WTC11 (cell line): ENCODE data around the gene RTKN. TPM values are rescaled to one million over a fixed set of nuclear protein-coding genes. Genes with fewer than 3 reads are reported as not detected.
A peak's percentile ranks its signal among the peaks of the same experiment; 100 is the strongest.

Experiments used
- ATAC-seq: fragments of 200-7000 bp; cut with Tn5 transposase; 2 replicates; pipeline ENCODE4 v1.10.0; 2021; ENCODE audit warnings: mild to moderate bottlenecking, moderate library complexity
- CTCF ChIA-PET: fragments of 300-600 bp; sonication (Branson Sonifier 250); formaldehyde crosslinking; loops from one replicate; lab custom pipeline; 2021; ENCODE audit warnings: antibody characterized with exemption; lab: Charles Lee
- POLR2A ChIA-PET: fragments of 350-600 bp; sonication (Branson Sonifier 250); formaldehyde crosslinking; loops from one replicate; lab custom pipeline; 2021; ENCODE audit warnings: antibody characterized with exemption; lab: Charles Lee
- DNase-seq: peaks from one replicate; pipeline ENCODE4 v3.0.0; 2021; ENCODE audit warnings: low spot score
- H3K27ac Mint-ChIP-seq: 2 replicates; pipeline ENCODE4 v1.8.0; 2021; ENCODE audit warnings: mixed read lengths
- H3K27me3 Mint-ChIP-seq: 2 replicates; pipeline ENCODE4 v1.8.0; 2021; ENCODE audit warnings: low read depth, mild to moderate bottlenecking, moderate library complexity, mixed read lengths
- H3K36me3 Mint-ChIP-seq: 2 replicates; pipeline ENCODE4 v1.8.0; 2021; ENCODE audit warnings: mixed read lengths
- H3K4me1 Mint-ChIP-seq: 2 replicates; pipeline ENCODE4 v1.8.0; 2022; ENCODE audit warnings: mixed read lengths
- H3K4me3 Mint-ChIP-seq: 2 replicates; pipeline ENCODE4 v1.8.0; 2021; ENCODE audit warnings: mild to moderate bottlenecking, moderate library complexity, mixed read lengths
- H3K9me3 Mint-ChIP-seq: 2 replicates; pipeline ENCODE4 v1.8.0; 2021; ENCODE audit warnings: mixed read lengths
- ATF1 ChIP-seq: sonication (generic); formaldehyde crosslinking; IDR thresholded peaks from 2 replicates; pipeline ENCODE4 v1.8.1; 2023; ENCODE audit warnings: mild to moderate bottlenecking, moderate library complexity, missing genetic modification reagents
- EMX1 ChIP-seq: fragments of 250-450 bp; sonication (Bioruptor Pico); IDR thresholded peaks from 2 replicates; pipeline ENCODE4 v1.8.0; 2021; ENCODE audit warnings: mild to moderate bottlenecking
- FOXK1 ChIP-seq: sonication (generic); formaldehyde crosslinking; IDR thresholded peaks from 2 replicates; pipeline ENCODE4 v1.8.0; 2022; ENCODE audit warnings: mild to moderate bottlenecking, moderate library complexity, missing genetic modification reagents
- FOXP4 ChIP-seq: sonication (generic); formaldehyde crosslinking; IDR thresholded peaks from 2 replicates; pipeline ENCODE4 v1.8.0; 2022; ENCODE audit warnings: mild to moderate bottlenecking, missing genetic modification reagents
- MXD4 ChIP-seq: fragments of 250-450 bp; sonication (Bioruptor Pico); IDR thresholded peaks from 2 replicates; pipeline ENCODE4 v1.8.0; 2021; ENCODE audit warnings: mild to moderate bottlenecking, moderate library complexity, borderline replicate concordance
- MYBL2 ChIP-seq: sonication (generic); formaldehyde crosslinking; IDR thresholded peaks from 2 replicates; pipeline ENCODE4 v1.8.1; 2023; ENCODE audit warnings: mild to moderate bottlenecking, moderate library complexity, missing genetic modification reagents
- NFE2L1 ChIP-seq: sonication (generic); formaldehyde crosslinking; IDR thresholded peaks from 2 replicates; pipeline ENCODE4 v1.8.1; 2023; ENCODE audit warnings: missing genetic modification reagents
- TP53 ChIP-seq: sonication (generic); formaldehyde crosslinking; IDR thresholded peaks from 2 replicates; pipeline ENCODE4 v1.8.1; 2023; ENCODE audit warnings: mild to moderate bottlenecking, missing genetic modification reagents
- USF1 ChIP-seq: sonication (generic); formaldehyde crosslinking; IDR thresholded peaks from 2 replicates; pipeline ENCODE4 v1.8.0; 2022; ENCODE audit warnings: mild to moderate bottlenecking, missing genetic modification reagents
- USF2 ChIP-seq: sonication (generic); formaldehyde crosslinking; IDR thresholded peaks from 2 replicates; pipeline ENCODE4 v1.8.1; 2023; ENCODE audit warnings: mild to moderate bottlenecking, missing genetic modification reagents, moderate library complexity
- ZNF121 ChIP-seq: sonication (generic); formaldehyde crosslinking; IDR thresholded peaks from 2 replicates; pipeline ENCODE4 v1.8.0; 2023; ENCODE audit warnings: missing genetic modification reagents
- ZNF416 ChIP-seq: fragments of 250-450 bp; sonication (Bioruptor Pico); IDR thresholded peaks from 2 replicates; pipeline ENCODE4 v1.9.0; 2021; ENCODE audit warnings: mild to moderate bottlenecking, inconsistent platforms
- total RNA-seq: library from RNA; stranded (reverse); gene quantifications from 3 replicates; pipeline ENCODE4 v1.2.3, GENCODE V29; 2021
- TF ChIP-seq, protein P1 (sequence below): sonication (generic); formaldehyde crosslinking; IDR thresholded peaks from 2 replicates; pipeline ENCODE4 v1.8.1; 2022; ENCODE audit warnings: missing genetic modification reagents, borderline replicate concordance
- TF ChIP-seq, protein P2 (sequence below): sonication (generic); formaldehyde crosslinking; IDR thresholded peaks from 2 replicates; pipeline ENCODE4 v1.8.1; 2023; ENCODE audit warnings: mild to moderate bottlenecking, missing genetic modification reagents, moderate library complexity
- TF ChIP-seq, protein P3 (sequence below): fragments of 250-450 bp; sonication (Bioruptor Pico); IDR thresholded peaks from 2 replicates; pipeline ENCODE4 v1.9.0; 2021; ENCODE audit warnings: mild to moderate bottlenecking
- TF ChIP-seq, protein P4 (sequence below): sonication (generic); formaldehyde crosslinking; IDR thresholded peaks from 2 replicates; pipeline ENCODE4 v1.8.1; 2022; ENCODE audit warnings: mild to moderate bottlenecking, moderate library complexity, missing genetic modification reagents

Gene RTKN
- total RNA-seq, 1 experiment from 2014 or later: 80.1 TPM

- Mint-ChIP-seq H3K36me3 (peaks cover 9% of the 10 kb centered on the region), H3K4me3 (peak overlapping the region; percentile 3; the same call in 1 of the 2 replicates), H3K27me3 (no peaks in the 10 kb centered on the region)
- no peak for DNase-seq
- TF ChIP-seq, protein P1, sequence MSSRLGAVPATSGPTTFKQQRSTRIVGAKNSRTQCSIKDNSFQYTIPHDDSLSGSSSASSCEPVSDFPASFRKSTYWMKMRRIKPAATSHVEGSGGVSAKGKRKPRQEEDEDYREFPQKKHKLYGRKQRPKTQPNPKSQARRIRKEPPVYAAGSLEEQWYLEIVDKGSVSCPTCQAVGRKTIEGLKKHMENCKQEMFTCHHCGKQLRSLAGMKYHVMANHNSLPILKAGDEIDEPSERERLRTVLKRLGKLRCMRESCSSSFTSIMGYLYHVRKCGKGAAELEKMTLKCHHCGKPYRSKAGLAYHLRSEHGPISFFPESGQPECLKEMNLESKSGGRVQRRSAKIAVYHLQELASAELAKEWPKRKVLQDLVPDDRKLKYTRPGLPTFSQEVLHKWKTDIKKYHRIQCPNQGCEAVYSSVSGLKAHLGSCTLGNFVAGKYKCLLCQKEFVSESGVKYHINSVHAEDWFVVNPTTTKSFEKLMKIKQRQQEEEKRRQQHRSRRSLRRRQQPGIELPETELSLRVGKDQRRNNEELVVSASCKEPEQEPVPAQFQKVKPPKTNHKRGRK: no peak
- TF ChIP-seq FOXP4 (no peak), FOXK1 (no peak), ZNF416 (CRISPR knock-in tag) (no peak), ATF1 (no peak), ZNF121 (no peak), TP53 (no peak), USF1 (CRISPR knock-in tag) (no peak)
- TF ChIP-seq, protein P2, sequence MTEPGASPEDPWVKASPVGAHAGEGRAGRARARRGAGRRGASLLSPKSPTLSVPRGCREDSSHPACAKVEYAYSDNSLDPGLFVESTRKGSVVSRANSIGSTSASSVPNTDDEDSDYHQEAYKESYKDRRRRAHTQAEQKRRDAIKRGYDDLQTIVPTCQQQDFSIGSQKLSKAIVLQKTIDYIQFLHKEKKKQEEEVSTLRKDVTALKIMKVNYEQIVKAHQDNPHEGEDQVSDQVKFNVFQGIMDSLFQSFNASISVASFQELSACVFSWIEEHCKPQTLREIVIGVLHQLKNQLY (CRISPR knock-in tag): no peak
- TF ChIP-seq, protein P3, sequence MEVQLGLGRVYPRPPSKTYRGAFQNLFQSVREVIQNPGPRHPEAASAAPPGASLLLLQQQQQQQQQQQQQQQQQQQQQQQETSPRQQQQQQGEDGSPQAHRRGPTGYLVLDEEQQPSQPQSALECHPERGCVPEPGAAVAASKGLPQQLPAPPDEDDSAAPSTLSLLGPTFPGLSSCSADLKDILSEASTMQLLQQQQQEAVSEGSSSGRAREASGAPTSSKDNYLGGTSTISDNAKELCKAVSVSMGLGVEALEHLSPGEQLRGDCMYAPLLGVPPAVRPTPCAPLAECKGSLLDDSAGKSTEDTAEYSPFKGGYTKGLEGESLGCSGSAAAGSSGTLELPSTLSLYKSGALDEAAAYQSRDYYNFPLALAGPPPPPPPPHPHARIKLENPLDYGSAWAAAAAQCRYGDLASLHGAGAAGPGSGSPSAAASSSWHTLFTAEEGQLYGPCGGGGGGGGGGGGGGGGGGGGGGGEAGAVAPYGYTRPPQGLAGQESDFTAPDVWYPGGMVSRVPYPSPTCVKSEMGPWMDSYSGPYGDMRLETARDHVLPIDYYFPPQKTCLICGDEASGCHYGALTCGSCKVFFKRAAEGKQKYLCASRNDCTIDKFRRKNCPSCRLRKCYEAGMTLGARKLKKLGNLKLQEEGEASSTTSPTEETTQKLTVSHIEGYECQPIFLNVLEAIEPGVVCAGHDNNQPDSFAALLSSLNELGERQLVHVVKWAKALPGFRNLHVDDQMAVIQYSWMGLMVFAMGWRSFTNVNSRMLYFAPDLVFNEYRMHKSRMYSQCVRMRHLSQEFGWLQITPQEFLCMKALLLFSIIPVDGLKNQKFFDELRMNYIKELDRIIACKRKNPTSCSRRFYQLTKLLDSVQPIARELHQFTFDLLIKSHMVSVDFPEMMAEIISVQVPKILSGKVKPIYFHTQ (CRISPR knock-in tag): no peak
- TF ChIP-seq, all 79 proteins: peak for 0
- CTCF ChIA-PET: interaction anchor here (2.0 kb wide), 1 partner anchor 12 kb away, joined by 8 read pairs; no protein-coding TSS in a partner anchor
- peaks cover 20% of the 10 kb centered on the region for H3K4me1 Mint-ChIP-seq
- POLR2A ChIA-PET: no interaction called here
- no peak overlapping the region for H3K27ac Mint-ChIP-seq
- ATAC-seq: no peak
- H3K9me3 Mint-ChIP-seq: no peaks in the 10 kb centered on the region
Observed at GRCh38 chr2:74462786-74463105, 21.0 kb upstream of the RTKN start.

- CTCF ChIA-PET: interaction anchor here (0.6 to 2.1 kb wide), 15 partner anchors 10 to 148 kb away, joined by 3 to 32 read pairs (median 5); partner anchors contain the start of genes CCDC142, MRPL53 and TTC31
- POLR2A ChIA-PET: interaction anchor here (0.8 to 1.2 kb wide), 2 partner anchors 20 to 22 kb away, joined by 3 to 5 read pairs; no protein-coding TSS in a partner anchor
- DNase-seq (no peak), ATAC-seq (no peak)
- H3K4me3 Mint-ChIP-seq: no peak overlapping the region; the same call in 1 of the 2 replicates
- H3K27ac Mint-ChIP-seq: no peak overlapping the region
- H3K4me1 Mint-ChIP-seq: peaks cover 21% of the 10 kb centered on the region
- H3K36me3 Mint-ChIP-seq: peaks cover 9% of the 10 kb centered on the region
- no peaks in the 10 kb centered on the region for H3K27me3 Mint-ChIP-seq
- H3K9me3 Mint-ChIP-seq: no peaks in the 10 kb centered on the region
- TF ChIP-seq MYBL2 (CRISPR knock-in tag): no peak
- no peak for TF ChIP-seq NFE2L1 (CRISPR knock-in tag)
- TF ChIP-seq MXD4 (CRISPR knock-in tag): no peak
- TF ChIP-seq, protein P4, sequence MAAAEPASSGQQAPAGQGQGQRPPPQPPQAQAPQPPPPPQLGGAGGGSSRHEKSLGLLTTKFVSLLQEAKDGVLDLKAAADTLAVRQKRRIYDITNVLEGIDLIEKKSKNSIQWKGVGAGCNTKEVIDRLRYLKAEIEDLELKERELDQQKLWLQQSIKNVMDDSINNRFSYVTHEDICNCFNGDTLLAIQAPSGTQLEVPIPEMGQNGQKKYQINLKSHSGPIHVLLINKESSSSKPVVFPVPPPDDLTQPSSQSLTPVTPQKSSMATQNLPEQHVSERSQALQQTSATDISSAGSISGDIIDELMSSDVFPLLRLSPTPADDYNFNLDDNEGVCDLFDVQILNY (CRISPR knock-in tag): no peak
- TF ChIP-seq USF2: no peak
- TF ChIP-seq EMX1 (CRISPR knock-in tag): 0 out of 2 replicates have a peak, but pooled peaks have one; percentile 37
Observed at GRCh38 chr2:74462054-74462785, 20.5 kb upstream of the RTKN start.
